ENCODE measurements around the gene TMEM139. TPM values are rescaled to one million over a fixed set of nuclear protein-coding genes. Genes with fewer than 3 reads are reported as not detected.
"Not testable (repeated sequence)": the region's sequence is repeated elsewhere in the genome, so short reads cannot be mapped to it uniquely, and the experiment has no call there.

The TMEM139 gene
- total RNA-seq, 2 donors from 2014 or later = 1.3 to 1.5 TPM

DNA sequence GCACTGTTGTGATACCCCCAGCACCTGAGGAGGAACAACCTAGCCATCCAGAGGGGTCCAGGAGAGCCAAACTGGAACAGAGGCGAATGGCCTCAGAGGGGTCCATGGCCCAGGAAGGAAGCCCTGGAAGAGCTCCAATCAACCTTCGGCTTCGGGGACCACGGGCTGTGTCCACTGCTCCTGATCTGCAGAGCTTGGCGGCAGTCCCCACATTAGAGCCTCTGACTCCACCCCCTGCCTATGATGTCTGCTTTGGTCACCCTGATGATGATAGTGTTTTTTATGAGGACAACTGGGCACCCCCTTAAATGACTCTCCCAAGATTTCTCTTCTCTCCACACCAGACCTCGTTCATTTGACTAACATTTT is 1.7 kb downstream of the TMEM139 start:
- ATAC-seq (replicated peaks in 1 of 2) (no peak), DNase-seq (no peak)
- no peak overlapping the region for H3K4me3 Mint-ChIP-seq
- peaks cover 15 to 17% of the 10 kb centered on the region in 2 donors for H3K36me3 Mint-ChIP-seq (ENCODE audit: insufficient read depth in 2 of 2)
- H3K9me3 Mint-ChIP-seq = peaks cover 0 to 2% of the 10 kb centered on the region in 2 donors
- no peak overlapping the region for H3K27ac Mint-ChIP-seq
- peaks cover 59% of the 10 kb centered on the region for H3K4me1 Mint-ChIP-seq (ENCODE audit: low read depth)
- no peaks in the 10 kb centered on the region for H3K27me3 Mint-ChIP-seq (ENCODE audit: low read depth)

DNA sequence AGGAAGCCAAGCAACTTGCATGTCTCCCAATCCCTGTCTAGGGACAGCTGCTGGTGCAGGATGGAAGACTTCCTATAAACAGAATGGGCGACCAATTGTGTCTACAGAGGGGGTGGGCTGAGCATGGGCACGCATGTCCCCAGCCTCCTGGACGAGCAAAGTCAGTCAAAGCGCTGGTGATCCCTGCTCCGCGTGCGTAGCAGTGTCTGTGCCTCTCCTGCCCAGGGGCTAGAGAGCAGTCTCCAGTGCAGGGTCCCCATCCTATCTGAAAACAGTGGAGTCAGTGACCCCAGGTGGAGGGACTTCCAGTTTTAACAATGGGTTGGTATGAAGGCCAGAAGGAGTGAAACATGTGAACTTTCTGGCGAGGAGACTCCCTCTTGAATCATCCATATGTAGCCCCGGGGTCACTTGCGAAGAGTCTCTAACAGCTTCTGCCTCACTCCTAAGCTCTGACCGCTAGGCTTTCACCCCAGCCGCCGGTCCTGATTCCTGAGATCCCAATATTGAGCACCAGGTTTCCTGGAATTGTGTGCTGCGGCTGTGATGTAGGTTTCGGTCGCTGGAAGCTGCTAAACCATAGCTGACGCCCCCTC is 2.7 kb downstream of the TMEM139 start:
- ATAC-seq (replicated peaks in 1 of 2) = no peak
- DNase-seq = no peak
- peak overlapping the region; percentile 18 for H3K27ac Mint-ChIP-seq
- H3K9me3 Mint-ChIP-seq = peaks cover 0 to 2% of the 10 kb centered on the region in 2 donors
- H3K27me3 Mint-ChIP-seq (ENCODE audit: low read depth) = no peaks in the 10 kb centered on the region
- peaks cover 19 to 23% of the 10 kb centered on the region in 2 donors for H3K36me3 Mint-ChIP-seq (ENCODE audit: insufficient read depth in 2 of 2)
- peak overlapping the region; percentile 90 to 96 for H3K4me3 Mint-ChIP-seq
- peaks cover 62% of the 10 kb centered on the region for H3K4me1 Mint-ChIP-seq (ENCODE audit: low read depth)

DNA sequence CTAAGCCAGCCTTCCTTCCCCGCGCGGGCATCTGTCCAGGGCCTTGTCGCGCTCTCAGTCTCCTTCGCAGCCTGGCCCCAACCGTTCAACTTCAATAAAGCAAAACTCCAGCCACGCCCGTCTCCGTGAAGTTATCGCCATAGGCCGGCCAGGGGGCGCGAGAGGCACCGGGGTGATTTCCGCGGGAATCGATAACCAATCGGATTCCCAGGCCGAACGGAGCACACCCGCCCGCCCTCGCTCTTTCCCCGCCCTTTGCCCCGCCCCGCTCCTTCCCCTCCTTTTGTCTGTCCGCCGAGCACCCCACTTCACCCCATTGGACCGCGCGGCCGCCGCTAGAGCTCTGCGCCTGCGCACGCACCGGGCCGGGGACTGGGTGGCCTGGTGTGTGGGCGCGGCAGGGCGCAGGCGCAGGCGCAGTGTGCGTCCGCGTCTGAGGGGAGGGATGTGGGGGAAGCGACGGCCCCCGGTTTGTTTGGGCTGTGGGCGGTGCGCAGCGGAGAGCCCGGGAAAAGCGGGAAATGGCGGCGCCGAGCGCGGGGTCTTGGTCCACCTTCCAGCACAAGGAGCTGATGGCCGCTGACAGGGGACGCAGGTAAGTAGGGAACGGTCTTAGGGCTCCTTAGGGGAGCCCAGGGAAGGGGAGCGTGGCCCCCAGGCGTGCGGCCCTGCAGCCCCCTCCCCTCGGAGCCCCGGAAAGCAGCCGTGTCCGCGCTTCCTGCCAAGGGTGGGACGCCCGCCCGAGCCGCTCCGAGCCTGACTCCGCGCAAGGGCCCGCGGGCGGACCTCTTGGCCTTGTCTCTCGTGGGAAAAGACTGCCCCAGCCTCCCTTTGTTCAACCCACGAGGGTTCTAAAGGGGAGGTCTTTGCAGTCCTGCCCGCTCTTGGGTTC is 3.4 kb downstream of the TMEM139 start, which contains the start of gene CASP2:
TSS of gene CASP2 (plus strand) at position 417 of the 892 bp plus-strand sequence. CDS start at position 522, 105 bp downstream.
- H3K9me3 Mint-ChIP-seq = peaks cover 0 to 2% of the 10 kb centered on the region in 2 donors
- H3K27me3 Mint-ChIP-seq (ENCODE audit: low read depth) = no peaks in the 10 kb centered on the region
- peaks cover 19 to 26% of the 10 kb centered on the region in 2 donors for H3K36me3 Mint-ChIP-seq (ENCODE audit: insufficient read depth in 2 of 2)
- DNase-seq (peak; percentile 99), ATAC-seq (replicated peaks in 1 of 2) (peak; percentile 94 to 96)
- peaks cover 61% of the 10 kb centered on the region for H3K4me1 Mint-ChIP-seq (ENCODE audit: low read depth)
- peak within 1 kb of the TSS; percentile 90 to 96 for H3K4me3 Mint-ChIP-seq
- peak within 1 kb of the TSS; percentile 99 for H3K27ac Mint-ChIP-seq

- peaks cover 21 to 33% of the 10 kb centered on the region in 2 donors for H3K36me3 Mint-ChIP-seq (ENCODE audit: insufficient read depth in 2 of 2)
- H3K4me3 Mint-ChIP-seq = peak overlapping the region; percentile 90 to 96
- H3K27ac Mint-ChIP-seq = peak overlapping the region; percentile 99
- H3K4me1 Mint-ChIP-seq (ENCODE audit: low read depth) = peaks cover 60% of the 10 kb centered on the region
- DNase-seq = no peak
- no peak for ATAC-seq (replicated peaks in 1 of 2)
- peaks cover 0 to 2% of the 10 kb centered on the region in 2 donors for H3K9me3 Mint-ChIP-seq
- H3K27me3 Mint-ChIP-seq (ENCODE audit: low read depth) = no peaks in the 10 kb centered on the region
These were observed 4.1 kb downstream of the TMEM139 start for GRCh38 chr7:143288836-143289235.

DNA sequence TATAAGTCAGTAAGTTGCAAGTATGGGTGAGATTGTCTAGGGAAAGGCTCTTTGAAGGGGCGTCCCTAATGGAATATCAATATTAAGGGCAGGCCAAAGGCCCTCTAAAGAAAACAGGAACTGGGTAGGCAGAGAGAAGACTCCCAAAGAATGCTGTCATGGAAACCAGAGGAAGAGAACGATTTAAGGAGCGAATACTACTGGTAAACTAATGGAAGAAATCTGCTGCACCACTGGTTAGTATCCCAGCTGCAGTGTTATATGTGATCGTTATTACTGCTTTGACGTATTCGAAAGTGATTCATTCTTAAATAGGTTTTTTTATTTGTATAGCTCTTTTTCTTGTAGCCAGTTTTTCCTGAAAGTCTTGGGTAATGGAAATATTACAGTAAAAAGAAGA is 4.7 kb downstream of the TMEM139 start:
- Mint-ChIP-seq H3K9me3 (peaks cover 0 to 2% of the 10 kb centered on the region in 2 donors), H3K27ac (peak overlapping the region; percentile 99), H3K4me3 (peak overlapping the region; percentile 90 to 96), H3K4me1 (ENCODE audit: low read depth) (peaks cover 60% of the 10 kb centered on the region), H3K27me3 (ENCODE audit: low read depth) (no peaks in the 10 kb centered on the region), H3K36me3 (ENCODE audit: insufficient read depth in 2 of 2) (peaks cover 27 to 39% of the 10 kb centered on the region in 2 donors)
- no peak for DNase-seq
- ATAC-seq (replicated peaks in 1 of 2) = no peak

- peaks cover 60% of the 10 kb centered on the region for H3K4me1 Mint-ChIP-seq (ENCODE audit: low read depth)
- peak overlapping the region; percentile 90 to 96 for H3K4me3 Mint-ChIP-seq
- H3K27ac Mint-ChIP-seq = peak overlapping the region; percentile 99
- not testable (repeated sequence) for H3K27me3 Mint-ChIP-seq (ENCODE audit: low read depth); DNase-seq; ATAC-seq (replicated peaks in 1 of 2); H3K9me3 Mint-ChIP-seq
- peaks cover 29 to 43% of the 10 kb centered on the region in 2 donors for H3K36me3 Mint-ChIP-seq (ENCODE audit: insufficient read depth in 2 of 2)
These were observed 5.1 kb downstream of the TMEM139 start for GRCh38 chr7:143289888-143290287.

- ATAC-seq (replicated peaks in 1 of 2) = no peak
- peaks cover 64% of the 10 kb centered on the region for H3K4me1 Mint-ChIP-seq (ENCODE audit: low read depth)
These were observed 5.5 kb downstream of the TMEM139 start for GRCh38 chr7:143290293-143290692.

GRCh38 chr7:143292876-143293275 is 8.1 kb downstream of the TMEM139 start:
- Mint-ChIP-seq H3K9me3 (peaks cover 0 to under 1% of the 10 kb centered on the region in 2 donors), H3K27me3 (ENCODE audit: low read depth) (no peaks in the 10 kb centered on the region), H3K36me3 (ENCODE audit: insufficient read depth in 2 of 2) (peaks cover 30 to 64% of the 10 kb centered on the region in 2 donors), H3K4me1 (ENCODE audit: low read depth) (peaks cover 71% of the 10 kb centered on the region), H3K4me3 (no peak overlapping the region), H3K27ac (no peak overlapping the region)
- ATAC-seq (replicated peaks in 1 of 2) (no peak), DNase-seq (no peak)

More at GRCh38 chr7:143290293-143290692, 5.5 kb downstream of the TMEM139 start:
- Mint-ChIP-seq H3K36me3 (ENCODE audit: insufficient read depth in 2 of 2) (peaks cover 29 to 46% of the 10 kb centered on the region in 2 donors), H3K9me3 (peaks cover 0 to 2% of the 10 kb centered on the region in 2 donors), H3K4me3 (peak overlapping the region; percentile 90 to 96), H3K27ac (peak overlapping the region; percentile 99), H3K27me3 (ENCODE audit: low read depth) (no peaks in the 10 kb centered on the region)
- no peak for DNase-seq

- H3K4me3 Mint-ChIP-seq = peak overlapping the region in 1 of 2 donors; percentile 34
- H3K4me1 Mint-ChIP-seq (ENCODE audit: low read depth) = peaks cover 63% of the 10 kb centered on the region
- DNase-seq (no peak), ATAC-seq (replicated peaks in 1 of 2) (no peak)
- H3K27me3 Mint-ChIP-seq (ENCODE audit: low read depth) = no peaks in the 10 kb centered on the region
- peaks cover 34 to 72% of the 10 kb centered on the region in 2 donors for H3K36me3 Mint-ChIP-seq (ENCODE audit: insufficient read depth in 2 of 2)
- no peaks in the 10 kb centered on the region for H3K9me3 Mint-ChIP-seq
- peak overlapping the region; percentile 76 for H3K27ac Mint-ChIP-seq
These were observed 11.1 kb downstream of the TMEM139 start for GRCh38 chr7:143295870-143296269.

DNA sequence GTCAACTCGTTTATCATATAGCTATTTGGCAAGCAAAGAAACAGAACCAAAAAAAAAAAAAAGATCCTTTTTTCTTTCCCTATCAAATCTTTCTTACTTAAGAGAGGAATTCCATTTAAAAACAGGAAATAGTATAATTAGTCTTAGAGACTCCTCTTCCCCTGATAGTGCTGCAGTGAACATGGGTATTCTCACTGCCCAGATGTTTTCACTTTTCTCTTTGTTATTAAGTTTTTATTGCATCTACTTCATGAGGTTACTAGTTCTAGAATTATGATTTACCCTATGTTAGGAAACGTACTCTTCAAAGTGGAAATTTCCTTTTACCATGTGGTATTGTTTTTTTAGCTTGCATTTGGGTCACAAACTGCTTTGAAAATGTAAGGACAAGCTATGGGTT is 11.9 kb downstream of the TMEM139 start:
- no peak overlapping the region for H3K4me3 Mint-ChIP-seq
- ATAC-seq (replicated peaks in 1 of 2) (no peak), DNase-seq (no peak)
- H3K36me3 Mint-ChIP-seq (ENCODE audit: insufficient read depth in 2 of 2) = peaks cover 30 to 72% of the 10 kb centered on the region in 2 donors
- H3K4me1 Mint-ChIP-seq (ENCODE audit: low read depth) = peaks cover 55% of the 10 kb centered on the region
- H3K27me3 Mint-ChIP-seq (ENCODE audit: low read depth) = no peaks in the 10 kb centered on the region
- H3K27ac Mint-ChIP-seq = peak overlapping the region; percentile 76
- no peaks in the 10 kb centered on the region for H3K9me3 Mint-ChIP-seq

- H3K27me3 Mint-ChIP-seq (ENCODE audit: low read depth) = no peaks in the 10 kb centered on the region
- peaks cover 44% of the 10 kb centered on the region for H3K4me1 Mint-ChIP-seq (ENCODE audit: low read depth)
- H3K27ac Mint-ChIP-seq = no peak overlapping the region
- no peak for DNase-seq
- no peak for ATAC-seq (replicated peaks in 1 of 2)
- H3K4me3 Mint-ChIP-seq = no peak overlapping the region
- H3K9me3 Mint-ChIP-seq = no peaks in the 10 kb centered on the region
- H3K36me3 Mint-ChIP-seq (ENCODE audit: insufficient read depth in 2 of 2) = peaks cover 24 to 63% of the 10 kb centered on the region in 2 donors
These were observed 14.6 kb downstream of the TMEM139 start for GRCh38 chr7:143299346-143299745.

GRCh38 chr7:143299840-143300239 is 15.1 kb downstream of the TMEM139 start:
- H3K4me3 Mint-ChIP-seq = no peak overlapping the region
- peak overlapping the region; percentile 58 for H3K27ac Mint-ChIP-seq
- H3K36me3 Mint-ChIP-seq (ENCODE audit: insufficient read depth in 2 of 2) = peaks cover 21 to 62% of the 10 kb centered on the region in 2 donors
- peak; percentile 56 to 64 for DNase-seq
- peak; percentile 85 to 87 for ATAC-seq (replicated peaks in 1 of 2)
- H3K4me1 Mint-ChIP-seq (ENCODE audit: low read depth) = peaks cover 42% of the 10 kb centered on the region
- H3K27me3 Mint-ChIP-seq (ENCODE audit: low read depth) = no peaks in the 10 kb centered on the region
- H3K9me3 Mint-ChIP-seq = no peaks in the 10 kb centered on the region
